ENCODE results near the gene KHDC1. TPM values are rescaled to one million over a fixed set of nuclear protein-coding genes. Genes with fewer than 3 reads are reported as not detected.

KHDC1 gene
- total and polyA plus RNA-seq, 4 donors = 0.16 to 0.42 (median 0.25) TPM; not detected in 1

DNA sequence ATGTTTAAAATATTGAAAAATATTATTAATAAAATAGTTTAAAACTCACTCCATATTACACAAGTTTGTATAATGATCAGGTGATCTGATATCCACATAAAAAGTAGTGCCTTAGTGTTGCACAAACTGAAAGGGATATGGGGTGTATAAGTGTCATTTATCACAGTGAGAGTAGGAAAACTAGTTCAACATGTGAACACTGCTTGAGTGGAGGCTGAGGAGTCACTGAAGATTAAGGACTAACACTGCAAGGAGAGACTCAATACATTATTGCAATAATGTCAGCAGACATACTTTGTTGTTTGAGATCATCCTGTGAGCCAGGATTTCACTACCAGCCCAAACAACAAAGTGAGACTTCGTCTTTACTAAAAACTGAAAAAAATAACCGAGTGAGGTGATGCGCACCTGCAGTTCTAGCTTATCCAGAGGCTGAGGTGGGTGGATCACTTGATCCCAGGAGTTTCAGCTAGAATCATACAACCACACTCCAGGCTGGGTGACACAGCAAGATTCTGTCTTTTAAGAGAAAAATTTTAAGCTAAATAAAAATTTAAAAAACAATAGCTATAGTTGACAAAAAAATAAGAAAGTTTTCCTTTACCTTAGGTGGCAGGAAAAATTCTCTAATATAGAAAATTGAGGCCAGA is 35.3 kb downstream of the KHDC1 start:
- H3K4me3 ChIP-seq (ENCODE audit: low read depth in 1 of 3, low read length in 3 of 3) = no peak overlapping the region
- DNase-seq (ENCODE audit: low spot score) = no peak
- no peak overlapping the region for H3K27ac ChIP-seq (ENCODE audit: low read depth in 1 of 2, low read length in 2 of 2)
- H3K27me3 ChIP-seq (ENCODE audit: control insufficient read depth in 4 of 4, insufficient read depth in 4 of 4, low read length in 3 of 4) = no peaks in the 10 kb centered on the region
- no peak for TF ChIP-seq NR2F2 (IDR thresholded peaks at IDR 0.05)
- TF ChIP-seq, protein P1, sequence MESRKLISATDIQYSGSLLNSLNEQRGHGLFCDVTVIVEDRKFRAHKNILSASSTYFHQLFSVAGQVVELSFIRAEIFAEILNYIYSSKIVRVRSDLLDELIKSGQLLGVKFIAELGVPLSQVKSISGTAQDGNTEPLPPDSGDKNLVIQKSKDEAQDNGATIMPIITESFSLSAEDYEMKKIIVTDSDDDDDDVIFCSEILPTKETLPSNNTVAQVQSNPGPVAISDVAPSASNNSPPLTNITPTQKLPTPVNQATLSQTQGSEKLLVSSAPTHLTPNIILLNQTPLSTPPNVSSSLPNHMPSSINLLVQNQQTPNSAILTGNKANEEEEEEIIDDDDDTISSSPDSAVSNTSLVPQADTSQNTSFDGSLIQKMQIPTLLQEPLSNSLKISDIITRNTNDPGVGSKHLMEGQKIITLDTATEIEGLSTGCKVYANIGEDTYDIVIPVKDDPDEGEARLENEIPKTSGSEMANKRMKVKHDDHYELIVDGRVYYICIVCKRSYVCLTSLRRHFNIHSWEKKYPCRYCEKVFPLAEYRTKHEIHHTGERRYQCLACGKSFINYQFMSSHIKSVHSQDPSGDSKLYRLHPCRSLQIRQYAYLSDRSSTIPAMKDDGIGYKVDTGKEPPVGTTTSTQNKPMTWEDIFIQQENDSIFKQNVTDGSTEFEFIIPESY (IDR thresholded peaks at IDR 0.05) = no peak
- TF ChIP-seq TAF1 (conservative IDR thresholded peaks at IDR 0.05) = no peak
- no peak for TF ChIP-seq HNF4G (IDR thresholded peaks at IDR 0.05)
- TF ChIP-seq, protein P2, sequence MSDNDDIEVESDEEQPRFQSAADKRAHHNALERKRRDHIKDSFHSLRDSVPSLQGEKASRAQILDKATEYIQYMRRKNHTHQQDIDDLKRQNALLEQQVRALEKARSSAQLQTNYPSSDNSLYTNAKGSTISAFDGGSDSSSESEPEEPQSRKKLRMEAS (IDR thresholded peaks at IDR 0.05) = no peak
- TF ChIP-seq RAD21 (IDR thresholded peaks at IDR 0.05) = no peak
- no peak for TF ChIP-seq YY1 (IDR thresholded peaks at IDR 0.05)
- TF ChIP-seq HNF4A (conservative IDR thresholded peaks at IDR 0.05) = no peak
- no peak for TF ChIP-seq JUND (IDR thresholded peaks at IDR 0.05)
- TF ChIP-seq FOXA1 (IDR thresholded peaks at IDR 0.05) = no peak
- TF ChIP-seq, protein P3, sequence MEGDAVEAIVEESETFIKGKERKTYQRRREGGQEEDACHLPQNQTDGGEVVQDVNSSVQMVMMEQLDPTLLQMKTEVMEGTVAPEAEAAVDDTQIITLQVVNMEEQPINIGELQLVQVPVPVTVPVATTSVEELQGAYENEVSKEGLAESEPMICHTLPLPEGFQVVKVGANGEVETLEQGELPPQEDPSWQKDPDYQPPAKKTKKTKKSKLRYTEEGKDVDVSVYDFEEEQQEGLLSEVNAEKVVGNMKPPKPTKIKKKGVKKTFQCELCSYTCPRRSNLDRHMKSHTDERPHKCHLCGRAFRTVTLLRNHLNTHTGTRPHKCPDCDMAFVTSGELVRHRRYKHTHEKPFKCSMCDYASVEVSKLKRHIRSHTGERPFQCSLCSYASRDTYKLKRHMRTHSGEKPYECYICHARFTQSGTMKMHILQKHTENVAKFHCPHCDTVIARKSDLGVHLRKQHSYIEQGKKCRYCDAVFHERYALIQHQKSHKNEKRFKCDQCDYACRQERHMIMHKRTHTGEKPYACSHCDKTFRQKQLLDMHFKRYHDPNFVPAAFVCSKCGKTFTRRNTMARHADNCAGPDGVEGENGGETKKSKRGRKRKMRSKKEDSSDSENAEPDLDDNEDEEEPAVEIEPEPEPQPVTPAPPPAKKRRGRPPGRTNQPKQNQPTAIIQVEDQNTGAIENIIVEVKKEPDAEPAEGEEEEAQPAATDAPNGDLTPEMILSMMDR (IDR thresholded peaks at IDR 0.05; ENCODE audit: low read depth, low read length, missing input control) = no peak
- TF ChIP-seq RXRA (IDR thresholded peaks at IDR 0.05) = no peak
- TF ChIP-seq GABPA (IDR thresholded peaks at IDR 0.05 in 1 of 2, conservative IDR thresholded peaks at IDR 0.05 in 1 of 2) = no peak
- TF ChIP-seq EGR1 (IDR thresholded peaks at IDR 0.05; ENCODE audit: low read depth in 2 of 2) = no peak
- no peak for TF ChIP-seq SP1 (IDR thresholded peaks at IDR 0.05)
- TF ChIP-seq, protein P4, sequence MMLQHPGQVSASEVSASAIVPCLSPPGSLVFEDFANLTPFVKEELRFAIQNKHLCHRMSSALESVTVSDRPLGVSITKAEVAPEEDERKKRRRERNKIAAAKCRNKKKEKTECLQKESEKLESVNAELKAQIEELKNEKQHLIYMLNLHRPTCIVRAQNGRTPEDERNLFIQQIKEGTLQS (IDR thresholded peaks at IDR 0.05) = no peak
- no peak for TF ChIP-seq FOXA2 (IDR thresholded peaks at IDR 0.05)
- no peaks in the 10 kb centered on the region for H3K36me3 ChIP-seq (ENCODE audit: control insufficient read depth in 4 of 4, insufficient read depth in 3 of 4, low read depth in 1 of 4, low read length in 3 of 4)
- 82% methylated on average over 3 of the region's 3 CpGs for WGBS
- no peaks in the 10 kb centered on the region for H3K9me3 ChIP-seq (ENCODE audit: control insufficient read depth in 4 of 4, low read length in 3 of 4)
- H3K4me1 ChIP-seq (ENCODE audit: control insufficient read depth in 4 of 4, insufficient read depth in 4 of 4, low read length in 3 of 4) = no peaks in the 10 kb centered on the region
- no peak overlapping the region for H3K9ac ChIP-seq (ENCODE audit: low read depth in 1 of 2, low read length in 2 of 2)

DNA sequence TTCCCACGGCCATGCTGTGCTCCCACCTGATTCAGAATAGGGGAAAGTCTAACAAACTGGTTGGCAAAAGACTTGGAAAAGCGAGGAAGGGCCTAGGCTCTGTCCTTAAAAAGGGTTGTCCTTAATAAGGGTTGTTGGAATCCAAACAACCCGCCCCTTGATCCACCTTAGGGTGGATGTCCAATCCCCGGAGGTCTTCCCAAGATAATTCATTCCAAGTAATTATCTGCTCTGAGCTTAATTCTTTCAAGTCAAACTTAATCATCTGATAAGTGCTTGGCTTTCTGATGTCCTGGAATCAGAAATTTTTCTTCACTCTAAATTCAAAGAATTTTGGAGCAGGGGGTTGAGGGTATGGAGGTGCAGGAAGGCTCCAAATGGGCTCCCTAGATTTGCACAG is 37.6 kb downstream of the KHDC1 start, which contains the start of gene KHDC1L:
Gene KHDC1L (minus strand): TSS at position 101 of the 400 bp plus-strand sequence. CDS start 88 bp downstream, at position 13.
- Histone ChIP-seq H3K4me3 (ENCODE audit: low read depth in 1 of 3, low read length in 3 of 3) (no peak within 1 kb of the TSS), H3K27ac (ENCODE audit: low read depth in 1 of 2, low read length in 2 of 2) (no peak within 1 kb of the TSS), H3K27me3 (ENCODE audit: control insufficient read depth in 4 of 4, insufficient read depth in 4 of 4, low read length in 3 of 4) (no peaks in the 10 kb centered on the region), H3K9me3 (ENCODE audit: control insufficient read depth in 4 of 4, low read length in 3 of 4) (no peaks in the 10 kb centered on the region), H3K4me1 (ENCODE audit: control insufficient read depth in 4 of 4, insufficient read depth in 4 of 4, low read length in 3 of 4) (no peaks in the 10 kb centered on the region), H3K36me3 (ENCODE audit: control insufficient read depth in 4 of 4, insufficient read depth in 3 of 4, low read depth in 1 of 4, low read length in 3 of 4) (no peaks in the 10 kb centered on the region), H3K9ac (ENCODE audit: low read depth in 1 of 2, low read length in 2 of 2) (no peak within 1 kb of the TSS)
- WGBS = 85% methylated on average over 4 of the region's 4 CpGs
- DNase-seq (ENCODE audit: low spot score) = no peak
- TF ChIP-seq, protein P5, sequence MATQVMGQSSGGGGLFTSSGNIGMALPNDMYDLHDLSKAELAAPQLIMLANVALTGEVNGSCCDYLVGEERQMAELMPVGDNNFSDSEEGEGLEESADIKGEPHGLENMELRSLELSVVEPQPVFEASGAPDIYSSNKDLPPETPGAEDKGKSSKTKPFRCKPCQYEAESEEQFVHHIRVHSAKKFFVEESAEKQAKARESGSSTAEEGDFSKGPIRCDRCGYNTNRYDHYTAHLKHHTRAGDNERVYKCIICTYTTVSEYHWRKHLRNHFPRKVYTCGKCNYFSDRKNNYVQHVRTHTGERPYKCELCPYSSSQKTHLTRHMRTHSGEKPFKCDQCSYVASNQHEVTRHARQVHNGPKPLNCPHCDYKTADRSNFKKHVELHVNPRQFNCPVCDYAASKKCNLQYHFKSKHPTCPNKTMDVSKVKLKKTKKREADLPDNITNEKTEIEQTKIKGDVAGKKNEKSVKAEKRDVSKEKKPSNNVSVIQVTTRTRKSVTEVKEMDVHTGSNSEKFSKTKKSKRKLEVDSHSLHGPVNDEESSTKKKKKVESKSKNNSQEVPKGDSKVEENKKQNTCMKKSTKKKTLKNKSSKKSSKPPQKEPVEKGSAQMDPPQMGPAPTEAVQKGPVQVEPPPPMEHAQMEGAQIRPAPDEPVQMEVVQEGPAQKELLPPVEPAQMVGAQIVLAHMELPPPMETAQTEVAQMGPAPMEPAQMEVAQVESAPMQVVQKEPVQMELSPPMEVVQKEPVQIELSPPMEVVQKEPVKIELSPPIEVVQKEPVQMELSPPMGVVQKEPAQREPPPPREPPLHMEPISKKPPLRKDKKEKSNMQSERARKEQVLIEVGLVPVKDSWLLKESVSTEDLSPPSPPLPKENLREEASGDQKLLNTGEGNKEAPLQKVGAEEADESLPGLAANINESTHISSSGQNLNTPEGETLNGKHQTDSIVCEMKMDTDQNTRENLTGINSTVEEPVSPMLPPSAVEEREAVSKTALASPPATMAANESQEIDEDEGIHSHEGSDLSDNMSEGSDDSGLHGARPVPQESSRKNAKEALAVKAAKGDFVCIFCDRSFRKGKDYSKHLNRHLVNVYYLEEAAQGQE (IDR thresholded peaks at IDR 0.05) = no peak
- TF ChIP-seq FOXA2 (IDR thresholded peaks at IDR 0.05) = no peak
- TF ChIP-seq SP1 (IDR thresholded peaks at IDR 0.05) = no peak
- TF ChIP-seq NR2F2 (IDR thresholded peaks at IDR 0.05) = no peak
- TF ChIP-seq, protein P4 (IDR thresholded peaks at IDR 0.05) = no peak
- no peak for TF ChIP-seq HNF4A (conservative IDR thresholded peaks at IDR 0.05)
- no peak for TF ChIP-seq GABPA (IDR thresholded peaks at IDR 0.05 in 1 of 2, conservative IDR thresholded peaks at IDR 0.05 in 1 of 2)
- no peak for TF ChIP-seq JUND (IDR thresholded peaks at IDR 0.05)
- TF ChIP-seq, protein P3 (IDR thresholded peaks at IDR 0.05; ENCODE audit: low read depth, low read length, missing input control) = no peak
- no peak for TF ChIP-seq EGR1 (IDR thresholded peaks at IDR 0.05; ENCODE audit: low read depth in 2 of 2)
- TF ChIP-seq HNF4G (IDR thresholded peaks at IDR 0.05) = no peak
- TF ChIP-seq TAF1 (conservative IDR thresholded peaks at IDR 0.05) = no peak
